GM19023 (cell line): Measurements from ENCODE around the gene PLXNC1.

Source experiments
- ATAC-seq: cut with Tn5 transposase; IDR thresholded peaks from one replicate; pipeline ENCODE4 v1.9.1; 2021; ENCODE audit warnings: mild to moderate bottlenecking, moderate library complexity; ENCODE audit not compliant: unreplicated experiment

Gene PLXNC1

DNA sequence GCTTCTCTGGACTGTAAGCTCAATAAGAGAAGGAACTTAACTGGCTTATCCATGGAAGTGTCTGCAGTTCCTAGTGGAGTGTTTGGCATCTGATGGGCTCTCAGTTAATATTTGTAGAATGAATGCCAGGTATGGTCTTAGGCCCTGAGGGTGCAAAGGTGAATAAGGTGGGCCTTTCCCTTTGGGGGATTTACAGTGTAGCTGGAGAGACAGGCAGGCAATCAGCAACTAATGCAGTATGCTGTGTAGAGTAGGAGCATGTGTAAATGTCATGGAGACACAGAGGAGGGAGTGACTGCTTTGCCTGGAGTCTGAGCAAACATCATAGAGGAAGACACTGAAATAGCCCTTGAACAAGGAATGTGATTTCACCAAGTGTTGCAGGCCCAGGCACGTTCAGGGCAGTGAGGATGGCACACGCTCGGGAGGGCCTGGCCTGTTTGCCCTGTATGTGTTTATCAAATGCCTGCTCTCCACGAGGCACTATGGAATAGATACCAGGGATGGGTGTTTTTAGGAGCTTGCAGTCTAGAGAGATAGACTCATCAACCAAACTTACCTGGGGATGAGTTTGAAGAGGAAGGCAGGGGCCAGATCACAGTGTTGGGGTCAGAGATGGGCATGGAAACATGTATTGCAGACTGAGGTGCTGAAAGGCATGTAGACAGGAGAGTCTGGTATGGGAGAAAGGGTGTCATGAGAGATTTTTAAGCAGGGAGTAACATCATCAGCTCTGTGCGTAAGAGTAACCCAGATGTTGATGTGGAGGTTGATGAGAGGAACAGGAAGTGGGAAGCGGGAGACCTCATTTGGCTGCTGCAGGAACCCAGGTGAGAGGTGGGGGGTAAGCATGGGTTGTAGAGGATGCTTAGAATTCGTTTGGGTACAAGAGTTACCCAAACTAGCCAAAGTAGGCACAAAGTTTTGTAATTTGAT lies 54.1 kb downstream of the PLXNC1 start:
- ATAC-seq = no peak

GRCh38 chr12:94203181-94203546 lies 54.8 kb downstream of the PLXNC1 start:
- no peak for ATAC-seq

DNA sequence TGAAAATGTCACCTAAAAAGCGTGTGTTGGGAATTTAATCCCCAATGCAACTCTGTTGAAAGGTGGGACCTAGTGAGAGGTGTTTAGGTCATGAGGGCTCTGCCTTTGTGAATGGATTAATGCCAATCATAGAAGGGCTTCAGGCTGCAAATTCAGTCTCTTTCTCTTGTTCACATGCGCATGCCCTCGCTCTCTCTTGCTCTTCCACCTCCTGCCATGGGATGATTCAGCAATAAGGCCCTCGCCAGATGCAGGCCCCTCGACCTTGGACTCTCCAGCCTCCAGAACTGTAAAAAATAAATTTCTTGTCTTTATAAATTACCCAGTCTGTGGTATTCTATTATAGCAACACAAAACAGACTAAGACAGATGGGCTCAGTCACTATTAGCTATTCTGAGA lies 55.4 kb downstream of the PLXNC1 start:
- ATAC-seq = no peak

DNA sequence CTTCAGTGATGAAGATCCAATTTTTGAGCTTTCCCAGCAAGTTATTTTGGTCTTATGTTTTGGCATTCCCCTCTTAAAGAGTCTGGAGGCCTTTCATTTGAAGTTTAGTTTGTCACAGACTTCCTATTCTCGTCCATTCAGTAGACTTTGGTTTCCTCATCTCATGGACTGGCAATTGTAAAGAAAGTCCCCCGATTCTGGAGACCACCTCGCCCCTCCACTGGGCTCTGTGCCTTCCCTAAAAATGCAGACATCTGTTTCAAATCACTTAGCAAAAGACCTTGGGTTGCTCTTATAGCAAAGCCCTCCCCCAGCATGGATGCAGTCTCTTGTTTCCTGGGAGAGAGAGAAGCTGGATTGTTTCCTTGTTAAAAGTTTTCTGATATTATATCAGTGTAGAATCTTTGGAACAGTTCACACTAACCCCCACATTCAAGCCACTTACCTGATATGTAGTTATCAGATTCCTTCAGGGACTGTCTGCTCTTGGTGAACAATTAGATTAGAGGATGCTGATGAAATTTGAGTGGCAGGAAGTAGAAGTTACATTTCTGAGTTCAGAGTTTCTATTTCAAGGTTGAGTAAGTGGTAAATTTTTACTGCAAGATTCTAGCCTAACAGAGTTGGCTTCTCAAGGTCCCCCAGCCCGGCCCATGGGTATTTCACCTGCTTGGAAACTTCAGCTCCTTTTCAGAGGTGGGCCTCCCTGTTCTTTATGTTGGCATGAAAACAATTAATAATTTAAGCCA lies 56.3 kb downstream of the PLXNC1 start:
- no peak for ATAC-seq

GRCh38 chr12:94205822-94206221 lies 57.4 kb downstream of the PLXNC1 start:
- ATAC-seq = no peak

GRCh38 chr12:94206886-94207285 lies 58.5 kb downstream of the PLXNC1 start:
- no peak for ATAC-seq

DNA sequence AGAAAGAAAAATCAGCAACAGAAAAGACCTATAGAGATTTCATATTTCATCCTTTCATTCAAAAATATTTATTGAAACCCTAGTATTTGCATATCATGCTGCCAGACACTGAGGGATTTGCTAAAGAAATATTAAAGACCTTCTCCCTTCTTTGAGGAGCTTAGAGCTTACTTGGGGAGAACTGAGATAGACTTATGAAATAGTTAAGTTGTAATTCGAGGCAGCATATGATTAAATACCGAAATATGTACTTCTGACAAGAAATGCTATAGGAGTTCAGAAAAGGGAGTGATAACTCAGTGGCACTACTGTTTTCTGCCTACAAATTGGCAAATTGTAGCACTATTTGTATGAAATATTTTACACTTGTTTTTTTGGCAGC lies 59.1 kb downstream of the PLXNC1 start:
- no peak for ATAC-seq

DNA sequence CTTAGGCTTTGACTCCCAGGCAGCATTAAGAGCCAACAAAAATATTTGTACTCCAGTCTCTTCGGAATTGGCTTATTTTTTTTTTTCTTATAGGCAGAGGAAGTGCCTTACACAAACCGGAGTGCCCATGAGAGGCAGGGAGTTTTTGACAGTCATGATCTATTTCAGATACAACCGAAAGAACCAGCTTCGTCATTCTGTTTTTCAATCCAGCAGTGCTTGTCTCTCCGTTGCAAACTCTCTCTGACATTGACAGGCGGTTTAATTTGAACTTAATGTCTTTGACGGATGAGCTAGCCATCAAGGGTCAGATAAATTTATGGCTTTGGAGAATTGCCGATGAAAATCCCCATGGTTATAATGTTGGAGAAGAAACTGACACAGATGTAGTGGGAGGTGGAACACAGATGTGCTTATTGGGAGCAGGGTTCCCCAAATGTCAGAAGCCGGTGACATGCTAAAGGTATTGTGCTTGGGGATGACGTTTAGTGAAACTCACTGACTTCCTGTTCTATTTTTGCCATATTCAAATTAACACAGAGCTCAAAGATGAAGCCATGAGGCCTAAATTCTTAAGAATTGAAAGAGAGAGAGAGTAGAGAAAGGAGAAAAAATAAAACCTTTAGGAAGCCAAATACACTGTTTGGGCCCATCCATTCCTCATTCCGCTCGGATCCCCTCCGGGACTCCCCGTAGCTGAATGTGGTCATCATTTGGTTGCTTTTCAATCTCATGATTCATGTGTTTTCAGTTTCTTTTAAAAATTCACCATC lies 59.7 kb downstream of the PLXNC1 start:
- ATAC-seq = peak; percentile 80

DNA sequence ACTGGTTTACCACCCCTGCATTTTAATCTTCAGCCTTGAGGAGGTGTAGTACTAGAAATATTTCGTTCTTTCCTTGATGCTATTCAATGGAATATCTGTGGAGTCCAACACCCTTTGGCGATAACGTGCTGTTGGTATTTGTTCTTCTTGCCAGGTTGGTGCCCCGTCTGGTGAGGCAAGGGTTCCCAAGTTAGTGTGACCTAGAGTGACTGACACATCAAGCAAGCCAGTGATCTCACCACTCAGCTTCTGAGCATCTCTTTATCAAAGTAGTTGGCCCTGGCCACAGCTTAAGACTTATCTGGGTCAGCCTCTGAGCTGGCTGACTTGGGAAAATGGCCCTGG lies 60.2 kb downstream of the PLXNC1 start:
- peak; percentile 45 for ATAC-seq

- no peak for ATAC-seq
Observed at GRCh38 chr12:94209240-94209639, 60.9 kb downstream of the PLXNC1 start.

DNA sequence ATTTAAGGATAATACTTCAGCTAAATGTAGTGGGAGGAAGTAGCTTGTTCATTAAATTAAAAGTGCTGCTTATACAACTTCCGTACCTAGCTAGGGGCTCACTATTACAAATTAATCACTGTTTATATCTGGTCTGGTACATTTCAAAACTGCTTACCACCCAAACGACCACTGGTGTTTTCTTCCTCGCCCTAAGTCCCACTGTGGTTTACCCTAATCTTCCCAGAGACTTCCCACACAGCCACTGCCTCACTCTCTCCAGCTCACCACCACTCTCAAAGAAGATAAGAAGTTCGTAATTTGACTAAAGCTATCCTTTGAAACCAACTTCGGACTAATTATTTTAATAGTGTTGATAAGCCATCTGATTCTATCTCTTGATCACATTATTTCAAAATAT lies 62.6 kb downstream of the PLXNC1 start:
- ATAC-seq = no peak

- ATAC-seq = no peak
Observed at GRCh38 chr12:94218233-94218632, 69.9 kb downstream of the PLXNC1 start.

- no peak for ATAC-seq
Observed at GRCh38 chr12:94219622-94220302, 71.4 kb downstream of the PLXNC1 start.

- no peak for ATAC-seq
Observed at GRCh38 chr12:94220804-94221203, 72.4 kb downstream of the PLXNC1 start.

DNA sequence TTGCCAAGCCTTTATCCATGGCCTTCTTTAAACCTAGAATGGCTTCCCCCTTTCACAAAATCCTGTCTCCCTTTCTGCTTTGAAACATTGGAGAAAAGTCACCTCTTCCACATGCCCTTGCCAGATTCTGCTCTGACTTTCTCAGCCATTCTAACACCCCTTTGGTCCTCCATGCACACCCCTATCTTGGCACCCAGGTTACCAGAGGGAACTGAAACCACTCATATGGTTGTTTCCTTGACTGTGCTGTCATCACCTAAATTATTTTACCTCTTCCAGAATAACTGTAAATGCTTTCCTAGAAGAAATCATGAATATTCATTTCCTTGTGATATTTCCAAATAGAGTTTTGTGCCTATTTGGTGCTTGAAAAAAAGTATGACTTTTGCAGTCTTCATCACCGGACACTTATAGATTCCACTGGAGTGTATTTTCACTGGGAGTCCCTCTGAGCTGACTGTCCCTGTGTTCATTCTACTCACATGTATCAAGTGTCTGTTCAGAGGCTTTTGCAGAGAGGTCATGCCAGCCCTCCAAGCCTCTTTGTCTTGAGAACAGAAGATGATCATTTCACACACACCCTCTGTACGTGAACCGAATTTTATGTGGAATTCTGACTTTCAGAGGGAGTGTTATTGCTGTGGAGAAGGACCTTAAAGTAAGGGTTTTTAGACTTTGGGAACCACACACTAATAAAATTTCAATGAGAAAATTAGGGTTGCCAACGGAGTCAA lies 74.1 kb downstream of the PLXNC1 start:
- no peak for ATAC-seq

DNA sequence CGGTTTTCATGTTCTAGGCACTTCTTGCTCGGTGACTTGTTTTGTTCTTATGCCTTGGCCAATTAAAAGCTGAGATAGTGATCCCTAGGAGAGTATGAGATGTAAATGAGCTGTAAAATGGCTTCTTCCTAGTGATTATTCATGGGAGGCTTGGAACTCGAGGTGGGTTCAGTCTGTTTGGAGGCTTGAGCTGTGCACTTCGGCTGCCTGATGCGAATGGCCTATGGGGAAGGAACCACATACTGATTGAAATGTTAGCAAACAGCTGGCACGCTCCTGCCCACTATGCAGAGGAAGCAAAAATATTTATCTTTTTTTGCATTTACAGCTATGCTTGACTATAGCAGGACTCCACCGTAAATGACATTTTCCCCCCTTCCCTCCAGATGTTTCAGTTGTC lies 75.5 kb downstream of the PLXNC1 start:
- no peak for ATAC-seq

DNA sequence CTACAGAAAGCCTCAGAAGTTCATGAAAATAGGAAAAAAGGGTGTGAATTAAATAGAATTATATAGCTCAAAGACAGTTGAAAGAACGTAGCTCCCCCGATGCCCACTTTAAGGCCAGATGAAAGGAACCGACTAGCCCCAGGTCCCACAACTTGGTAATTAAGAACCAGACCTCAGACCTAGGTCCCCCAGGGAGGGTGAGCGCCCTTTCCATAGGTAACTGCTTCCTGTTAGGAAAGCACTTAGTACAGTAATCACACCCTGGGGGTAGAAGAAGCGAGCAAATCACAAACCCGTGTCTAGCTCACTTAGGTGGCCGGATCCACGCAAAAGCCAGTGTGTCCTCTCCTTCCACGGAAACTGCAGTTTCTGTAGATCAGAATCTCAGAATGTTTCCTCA lies 77.1 kb downstream of the PLXNC1 start:
- no peak for ATAC-seq

GRCh38 chr12:94225947-94226630 lies 77.7 kb downstream of the PLXNC1 start:
- ATAC-seq = no peak

GRCh38 chr12:94227066-94227465 lies 78.7 kb downstream of the PLXNC1 start:
- ATAC-seq = no peak

DNA sequence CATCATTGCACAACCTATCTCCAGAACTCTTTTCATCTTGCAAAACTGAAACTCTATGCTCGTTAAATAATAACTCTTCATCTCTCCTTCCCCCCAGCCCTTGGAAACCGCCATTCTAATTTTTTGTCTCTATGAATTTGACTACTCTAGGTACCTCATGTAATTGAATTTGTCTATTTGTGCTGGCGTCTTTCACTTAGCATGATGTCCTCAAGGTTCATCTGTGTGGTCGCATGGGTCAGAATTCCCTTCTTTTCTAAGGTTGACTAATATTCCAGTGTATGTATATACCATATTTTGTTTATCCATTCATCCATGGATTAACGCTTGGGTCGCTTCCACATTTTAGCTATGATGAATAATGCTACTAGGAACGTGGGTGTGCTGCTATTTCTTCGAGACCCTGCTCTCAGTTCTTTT lies 80.1 kb downstream of the PLXNC1 start:
- ATAC-seq = peak; percentile 64
